Measurements from ENCODE around the gene ACSF3. TPM values are rescaled to one million over a fixed set of nuclear protein-coding genes. Genes with fewer than 3 reads are reported as not detected.

The ACSF3 gene
- total RNA-seq, 1 donor from 2014 or later, result 25.8 TPM

DNA sequence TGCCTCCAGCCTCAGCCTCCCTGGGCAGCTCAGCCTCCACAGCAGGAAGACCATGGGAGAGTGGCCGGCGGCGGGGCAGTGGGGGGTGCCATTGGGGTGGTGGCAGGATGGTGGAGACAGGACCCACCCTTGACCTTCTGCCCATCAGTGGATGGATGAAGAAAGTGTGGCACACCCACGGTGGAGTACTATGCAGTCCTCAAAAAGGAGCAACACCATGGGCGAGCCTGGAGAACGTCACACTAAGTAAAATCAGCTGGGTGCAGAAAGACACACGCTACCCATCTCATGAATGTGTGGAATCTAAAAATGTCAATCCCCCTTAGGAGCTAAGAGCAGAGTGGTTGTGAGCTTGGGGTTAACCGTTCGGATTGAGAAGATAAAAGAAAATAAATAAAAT is 34.8 kb upstream of the ACSF3 start:
- no peaks in the 10 kb centered on the region for H3K36me3 ChIP-seq (ENCODE audit: control insufficient read depth, insufficient read depth, low read length)
- no peak overlapping the region for H3K4me3 ChIP-seq (ENCODE audit: low read depth, low read length)
- H3K27me3 ChIP-seq (ENCODE audit: control insufficient read depth, insufficient read depth, low read length), result no peaks in the 10 kb centered on the region
- TF ChIP-seq, protein P1, sequence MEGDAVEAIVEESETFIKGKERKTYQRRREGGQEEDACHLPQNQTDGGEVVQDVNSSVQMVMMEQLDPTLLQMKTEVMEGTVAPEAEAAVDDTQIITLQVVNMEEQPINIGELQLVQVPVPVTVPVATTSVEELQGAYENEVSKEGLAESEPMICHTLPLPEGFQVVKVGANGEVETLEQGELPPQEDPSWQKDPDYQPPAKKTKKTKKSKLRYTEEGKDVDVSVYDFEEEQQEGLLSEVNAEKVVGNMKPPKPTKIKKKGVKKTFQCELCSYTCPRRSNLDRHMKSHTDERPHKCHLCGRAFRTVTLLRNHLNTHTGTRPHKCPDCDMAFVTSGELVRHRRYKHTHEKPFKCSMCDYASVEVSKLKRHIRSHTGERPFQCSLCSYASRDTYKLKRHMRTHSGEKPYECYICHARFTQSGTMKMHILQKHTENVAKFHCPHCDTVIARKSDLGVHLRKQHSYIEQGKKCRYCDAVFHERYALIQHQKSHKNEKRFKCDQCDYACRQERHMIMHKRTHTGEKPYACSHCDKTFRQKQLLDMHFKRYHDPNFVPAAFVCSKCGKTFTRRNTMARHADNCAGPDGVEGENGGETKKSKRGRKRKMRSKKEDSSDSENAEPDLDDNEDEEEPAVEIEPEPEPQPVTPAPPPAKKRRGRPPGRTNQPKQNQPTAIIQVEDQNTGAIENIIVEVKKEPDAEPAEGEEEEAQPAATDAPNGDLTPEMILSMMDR (IDR thresholded peaks at IDR 0.05; ENCODE audit: insufficient read depth, low read length, severe bottlenecking), result no peak
- FAIRE-seq (no peak), DNase-seq (ENCODE audit: low read depth) (no peak)

DNA sequence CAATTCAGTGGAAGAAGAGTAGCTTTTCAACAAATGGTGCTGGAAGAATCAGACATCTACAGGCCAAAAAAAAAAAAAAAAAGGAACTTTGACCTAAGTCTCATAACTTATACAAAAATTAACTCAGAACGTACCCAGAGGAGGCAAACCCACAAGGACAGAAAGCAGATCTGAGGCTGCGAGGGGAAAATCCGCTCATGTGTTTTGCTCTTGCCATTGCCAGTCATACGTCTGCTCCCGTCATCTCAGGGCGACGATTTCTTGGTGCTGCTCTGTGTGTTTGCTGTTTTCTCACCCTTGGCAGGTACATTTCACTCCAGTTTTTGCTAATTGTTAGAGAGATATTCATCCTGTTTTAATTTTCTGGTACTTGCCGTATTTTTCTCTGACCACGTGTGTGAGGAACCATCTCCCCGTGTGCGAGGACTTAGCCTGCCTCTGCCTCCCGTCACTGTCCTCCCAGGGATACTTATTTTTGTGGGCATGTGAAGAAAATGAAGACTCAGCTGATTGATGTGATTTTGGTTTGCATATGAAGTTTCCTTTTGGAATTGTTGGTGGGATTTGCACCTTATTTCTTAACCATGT is 33.4 kb upstream of the ACSF3 start:
- Histone ChIP-seq H3K36me3 (ENCODE audit: control insufficient read depth, insufficient read depth, low read length) (no peaks in the 10 kb centered on the region), H3K4me3 (ENCODE audit: low read depth, low read length) (no peak overlapping the region), H3K27me3 (ENCODE audit: control insufficient read depth, insufficient read depth, low read length) (no peaks in the 10 kb centered on the region)
- no peak for DNase-seq (ENCODE audit: low read depth)
- TF ChIP-seq, protein P1 (IDR thresholded peaks at IDR 0.05; ENCODE audit: insufficient read depth, low read length, severe bottlenecking), result no peak
- FAIRE-seq, result peak; percentile 23

DNA sequence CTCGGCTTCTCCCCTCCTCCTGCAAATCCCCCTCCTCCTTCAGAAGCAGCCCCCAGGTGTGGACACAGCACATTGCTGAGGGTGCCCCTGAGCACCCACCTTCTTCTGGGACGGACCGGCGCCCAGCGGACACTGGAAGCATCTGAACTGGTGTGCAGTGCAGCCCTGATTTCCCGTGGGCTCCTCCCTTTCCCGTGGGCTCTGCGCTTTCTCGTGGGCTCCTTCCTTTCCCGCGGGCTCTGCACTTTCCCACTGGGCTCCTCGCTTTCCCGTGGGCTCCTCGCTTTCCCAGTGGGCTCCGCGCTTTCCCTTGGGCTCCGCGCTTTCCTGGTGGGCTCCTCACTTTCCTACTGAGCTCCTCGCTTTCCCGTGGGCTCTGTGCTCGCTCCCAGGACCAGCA is 32.6 kb upstream of the ACSF3 start:
- FAIRE-seq (no peak), DNase-seq (ENCODE audit: low read depth) (no peak)
- TF ChIP-seq, protein P1 (IDR thresholded peaks at IDR 0.05; ENCODE audit: insufficient read depth, low read length, severe bottlenecking), result no peak
- Histone ChIP-seq H3K4me3 (ENCODE audit: low read depth, low read length) (no peak overlapping the region), H3K27me3 (ENCODE audit: control insufficient read depth, insufficient read depth, low read length) (no peaks in the 10 kb centered on the region), H3K36me3 (ENCODE audit: control insufficient read depth, insufficient read depth, low read length) (no peaks in the 10 kb centered on the region)

DNA sequence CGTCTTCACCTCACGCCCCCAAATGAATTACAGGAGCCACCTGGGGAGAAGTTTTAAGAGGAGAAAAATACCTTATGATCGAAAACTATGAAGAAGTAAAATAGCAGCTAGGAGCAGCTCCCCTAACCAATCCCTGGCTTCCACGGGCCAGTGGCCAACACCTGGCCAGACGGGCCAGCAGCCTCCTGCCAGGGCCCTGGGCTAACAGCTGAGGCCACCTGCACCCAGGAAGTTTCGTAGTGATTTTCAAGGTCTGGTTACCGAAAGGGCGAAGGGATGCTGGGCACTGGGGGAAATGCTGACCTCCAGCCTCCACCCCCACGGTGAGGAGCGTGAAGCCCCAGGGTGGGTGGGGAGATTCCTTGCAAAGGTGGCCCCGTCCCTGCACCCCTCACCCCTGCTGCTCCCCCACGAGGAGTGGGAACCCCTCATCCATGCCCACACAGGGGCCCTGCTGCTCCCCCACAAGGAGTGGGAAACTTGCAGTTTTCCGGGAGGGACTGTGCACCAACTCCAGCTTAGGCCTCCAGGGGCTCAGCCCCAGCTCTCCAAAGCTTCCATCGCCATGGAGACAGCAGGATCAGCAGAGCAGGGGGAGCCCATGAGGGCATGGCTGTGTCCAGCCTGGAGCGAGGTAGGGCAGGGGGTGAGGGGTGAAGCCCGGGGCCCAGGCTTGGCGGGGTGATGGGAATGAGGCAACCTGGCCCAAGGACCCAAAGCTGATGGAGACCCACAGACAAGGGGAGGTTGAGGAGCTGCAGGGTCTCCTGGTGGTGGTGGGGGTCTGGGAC is 31.9 kb upstream of the ACSF3 start:
- TF ChIP-seq, protein P1 (IDR thresholded peaks at IDR 0.05; ENCODE audit: insufficient read depth, low read length, severe bottlenecking), result no peak
- H3K4me3 ChIP-seq (ENCODE audit: low read depth, low read length), result no peak overlapping the region
- DNase-seq (ENCODE audit: low read depth), result no peak
- no peaks in the 10 kb centered on the region for H3K36me3 ChIP-seq (ENCODE audit: control insufficient read depth, insufficient read depth, low read length)
- no peak for FAIRE-seq
- H3K27me3 ChIP-seq (ENCODE audit: control insufficient read depth, insufficient read depth, low read length), result no peaks in the 10 kb centered on the region

DNA sequence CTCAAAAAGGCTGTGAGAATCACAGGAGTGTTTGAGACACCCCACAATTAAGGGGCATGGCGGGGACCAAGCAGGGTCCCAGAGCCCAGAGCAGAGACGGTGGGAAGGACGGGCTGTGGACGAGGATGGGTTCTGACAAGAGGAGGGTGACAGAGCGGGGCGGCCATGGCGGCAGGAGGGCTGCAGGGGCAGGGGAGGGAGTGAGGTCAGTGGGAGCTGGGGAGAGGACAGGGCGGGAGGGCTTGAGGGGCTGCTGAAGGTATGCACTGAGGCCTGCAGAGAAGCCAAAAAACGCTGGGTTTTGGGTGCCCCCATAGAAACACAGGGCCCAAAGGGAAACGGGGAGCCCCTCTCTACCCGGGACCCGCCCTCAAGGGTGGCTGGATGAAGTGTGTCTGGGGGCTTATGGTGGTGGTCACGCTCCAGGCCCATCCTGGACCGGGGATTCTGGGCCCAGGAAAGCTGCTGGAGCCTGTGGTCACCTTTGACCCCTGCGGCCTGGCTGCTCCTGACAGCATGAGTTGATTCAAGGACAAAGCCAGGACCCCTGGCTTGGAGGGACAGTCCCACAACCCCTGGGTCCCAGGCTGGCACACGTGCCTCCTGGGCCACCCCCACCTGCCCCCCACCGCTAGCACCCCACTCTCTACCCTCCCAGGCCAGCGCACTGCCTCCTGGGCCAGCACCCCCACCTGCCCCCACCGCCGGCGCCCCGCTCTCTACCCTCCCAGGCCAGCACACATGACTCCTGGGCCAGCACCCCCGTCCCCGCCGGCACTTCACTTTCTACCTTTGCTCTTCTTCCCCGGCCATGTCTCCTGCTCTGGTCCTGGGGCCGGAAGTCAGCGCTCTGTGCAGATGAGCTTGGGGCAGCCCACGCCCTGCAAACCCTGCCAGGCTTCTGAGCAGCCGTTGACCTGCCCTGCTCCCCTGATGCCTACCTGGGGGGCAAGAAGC is 31.0 kb upstream of the ACSF3 start:
- no peak for FAIRE-seq

More for the DNA sequence above, 31.0 kb upstream of the ACSF3 start:
- H3K36me3 ChIP-seq (ENCODE audit: control insufficient read depth, insufficient read depth, low read length), result no peaks in the 10 kb centered on the region
- H3K4me3 ChIP-seq (ENCODE audit: low read depth, low read length), result no peak overlapping the region
- TF ChIP-seq, protein P1 (IDR thresholded peaks at IDR 0.05; ENCODE audit: insufficient read depth, low read length, severe bottlenecking), result no peak
- no peak for DNase-seq (ENCODE audit: low read depth)
- peaks cover 2% of the 10 kb centered on the region for H3K27me3 ChIP-seq (ENCODE audit: control insufficient read depth, insufficient read depth, low read length)
